H1 (cell line): Measurements from ENCODE around the gene CTNNA3. TPM values are rescaled to one million over a fixed set of nuclear protein-coding genes. Genes with fewer than 3 reads are reported as not detected.

Experiments
- CTCF ChIA-PET: fragments of 300-600 bp; sonication (Branson Sonifier 250); formaldehyde crosslinking; loops from one replicate; lab custom pipeline; 2021; ENCODE audit not compliant: partially characterized antibody; lab: Charles Lee
- POLR2A ChIA-PET: fragments of 300-600 bp; sonication (Branson Sonifier 250); formaldehyde crosslinking; loops from one replicate; lab custom pipeline; 2021; ENCODE audit warnings: inconsistent platforms; ENCODE audit not compliant: partially characterized antibody; lab: Charles Lee
- DNase-seq, 2 experiments: peaks; one replicate each; pipeline versions ENCODE4 v3.0.0 to v3.0.0-alpha.2; 2010 to 2022; ENCODE audit warnings: low spot score in 2 of 2, low read depth in 1 of 2, mixed read lengths in 1 of 2
- FAIRE-seq: peaks from 2 replicates; lab custom pipeline; 2011; peaks lifted over from hg19 to GRCh38; lab: Jason Lieb, UNC
- H2AFZ ChIP-seq: 2 replicates; pipeline ENCODE4 v1.8.1; 2012; ENCODE audit warnings: low read length, inconsistent platforms
- H2AK5ac ChIP-seq: 2 replicates; pipeline ENCODE4 v1.6.1; 2013; ENCODE audit warnings: low read depth, low read length
- H2BK120ac ChIP-seq: replicated peaks from 2 replicates; pipeline ENCODE3; 2013; ENCODE audit warnings: low read depth, low read length, inconsistent platforms
- H2BK12ac ChIP-seq: 2 replicates; pipeline ENCODE4 v1.6.1; 2013; ENCODE audit warnings: low read depth, low read length
- H2BK15ac ChIP-seq: 2 replicates; pipeline ENCODE4 v1.6.1; 2013; ENCODE audit warnings: low read length
- H2BK20ac ChIP-seq: 2 replicates; pipeline ENCODE4 v1.6.1; 2013; ENCODE audit warnings: low read length
- H2BK5ac ChIP-seq: 2 replicates; pipeline ENCODE4 v1.6.1; 2013; ENCODE audit warnings: low read depth, low read length
- H3K14ac ChIP-seq: 2 replicates; pipeline ENCODE4 v1.6.1; 2013; ENCODE audit warnings: inconsistent platforms; ENCODE audit not compliant: insufficient read length
- H3K18ac ChIP-seq: 2 replicates; pipeline ENCODE4 v1.6.1; 2013; ENCODE audit warnings: low read length; ENCODE audit errors: extremely low read depth
- H3K23ac ChIP-seq: 2 replicates; pipeline ENCODE4 v1.6.1; 2013; ENCODE audit warnings: inconsistent platforms; ENCODE audit not compliant: insufficient read length
- H3K23me2 ChIP-seq: 2 replicates; pipeline ENCODE4 v1.6.1; 2013; ENCODE audit warnings: low read depth, low read length
- H3K27ac ChIP-seq: 2 replicates; pipeline ENCODE4 v1.6.1; 2011; ENCODE audit warnings: low read depth, low read length, inconsistent platforms
- H3K27me3 ChIP-seq, 4 experiments: replicated peaks in 1 of 4; 1 replicate in 1 of 4; 2 replicates in 3 of 4; pipeline versions ENCODE4 v1.6.1 to v1.8.1; 2011 to 2013; ENCODE audit warnings: low read length in 3 of 4, mild to moderate bottlenecking in 3 of 4, inconsistent platforms in 2 of 4, mixed read lengths in 2 of 4, moderate library complexity in 1 of 4; ENCODE audit not compliant: control insufficient read depth in 3 of 4, insufficient read depth in 3 of 4; ENCODE audit errors: extremely low read depth in 1 of 4
- H3K36me3 ChIP-seq, 4 experiments: 2 replicates each; pipeline versions ENCODE4 v1.6.1 to v1.8.1; 2011 to 2013; ENCODE audit warnings: mild to moderate bottlenecking in 4 of 4, low read length in 3 of 4, moderate library complexity in 2 of 4, control low read depth in 1 of 4, inconsistent platforms in 1 of 4; ENCODE audit not compliant: insufficient read depth in 4 of 4, control insufficient read depth in 2 of 4
- H3K4ac ChIP-seq: replicated peaks from 2 replicates; pipeline ENCODE3; 2013; ENCODE audit warnings: low read length, low read depth, mixed read lengths, inconsistent platforms; ENCODE audit not compliant: insufficient read length
- H3K4me1 ChIP-seq, 4 experiments: replicated peaks in 1 of 4; 1 replicate in 1 of 4; 2 replicates in 3 of 4; pipeline versions ENCODE4 v1.6.1 to v1.8.1; 2011 to 2013; ENCODE audit warnings: low read length in 3 of 4, inconsistent platforms in 2 of 4, mixed read lengths in 1 of 4; ENCODE audit not compliant: insufficient read depth in 4 of 4, control insufficient read depth in 3 of 4
- H3K4me2 ChIP-seq, 2 experiments: 2 replicates each; pipeline versions ENCODE4 v1.6.1 to v1.8.1; 2011 to 2013; ENCODE audit warnings: low read depth in 2 of 2, low read length in 2 of 2, control low read depth in 1 of 2, inconsistent platforms in 1 of 2, mild to moderate bottlenecking in 1 of 2; ENCODE audit not compliant: insufficient read depth in 1 of 2
- H3K4me3 ChIP-seq, 4 experiments: fragments of 200-600, 300-600 bp in 1 of 4; sonication (generic), shearing (Covaris generic), sonication (Bioruptor Twin) in 1 of 4; 2 replicates each; pipeline versions ENCODE4 v1.5.1 to v1.8.1; 2011 to 2016; ENCODE audit warnings: low read length in 4 of 4, low read depth in 3 of 4, control low read depth in 2 of 4, inconsistent platforms in 2 of 4, mild to moderate bottlenecking in 2 of 4, mixed read lengths in 1 of 4, moderate library complexity in 1 of 4; ENCODE audit not compliant: insufficient read depth in 2 of 4; ENCODE audit errors: extremely low read depth in 1 of 4
- H3K56ac ChIP-seq: replicated peaks from 2 replicates; pipeline ENCODE3; 2013; ENCODE audit warnings: low read depth, mild to moderate bottlenecking, mixed read lengths, low read length, inconsistent platforms; ENCODE audit not compliant: insufficient read length
- H3K79me1 ChIP-seq: 2 replicates; pipeline ENCODE4 v1.6.1; 2013; ENCODE audit warnings: low read depth, low read length, control low read depth
- H3K79me2 ChIP-seq, 2 experiments: 2 replicates each; pipeline versions ENCODE4 v1.6.1 to v1.8.1; 2012 to 2013; ENCODE audit warnings: low read length in 2 of 2, mild to moderate bottlenecking in 2 of 2, inconsistent platforms in 1 of 2; ENCODE audit not compliant: insufficient read depth in 2 of 2, control insufficient read depth in 1 of 2
- H3K9ac ChIP-seq, 4 experiments: replicated peaks in 1 of 4; 1 replicate in 1 of 4; 2 replicates in 3 of 4; pipeline versions ENCODE4 v1.6.1 to v1.8.1; 2011 to 2013; ENCODE audit warnings: low read depth in 3 of 4, low read length in 3 of 4, control low read depth in 2 of 4, mild to moderate bottlenecking in 2 of 4, moderate library complexity in 2 of 4, inconsistent platforms in 1 of 4; ENCODE audit errors: extremely low read depth in 1 of 4
- H3K9me3 ChIP-seq, 2 experiments: 2 replicates each; pipeline versions ENCODE4 v1.6.1 to v1.8.1; 2012 to 2013; ENCODE audit warnings: mild to moderate bottlenecking in 2 of 2, moderate library complexity in 2 of 2, control low read depth in 1 of 2, inconsistent platforms in 1 of 2, low read depth in 1 of 2, low read length in 1 of 2, mixed read lengths in 1 of 2; ENCODE audit not compliant: insufficient read depth in 2 of 2
- H4K20me1 ChIP-seq, 2 experiments: replicated peaks in 1 of 2; 2 replicates each; pipeline versions ENCODE3 to v1.8.1; 2011 to 2013; ENCODE audit warnings: inconsistent platforms in 2 of 2, low read length in 2 of 2, mild to moderate bottlenecking in 1 of 2; ENCODE audit not compliant: insufficient read depth in 2 of 2, control insufficient read depth in 1 of 2
- H4K5ac ChIP-seq: 2 replicates; pipeline ENCODE4 v1.6.1; 2013; ENCODE audit warnings: low read length, low read depth, mixed read lengths, inconsistent platforms; ENCODE audit not compliant: insufficient read length
- H4K8ac ChIP-seq: 2 replicates; pipeline ENCODE4 v1.8.0; 2013; ENCODE audit warnings: mild to moderate bottlenecking, moderate library complexity, low read length, inconsistent platforms; ENCODE audit not compliant: insufficient read depth; ENCODE audit errors: extremely low read depth
- H4K91ac ChIP-seq: replicated peaks from 2 replicates; pipeline ENCODE3; 2013; ENCODE audit warnings: low read length, mixed read lengths, inconsistent platforms; ENCODE audit not compliant: insufficient read length
- ATF3 ChIP-seq: IDR thresholded peaks from 2 replicates; pipeline ENCODE4 v1.6.1; 2011; ENCODE audit warnings: low read depth, mild to moderate bottlenecking, low read length; ENCODE audit not compliant: insufficient read depth
- JUND ChIP-seq: IDR thresholded peaks from 2 replicates; pipeline ENCODE4 v1.6.1; 2011; ENCODE audit warnings: mild to moderate bottlenecking, improper control_type of control experiment, low read length
- SAP30 ChIP-seq: fragments of 300-600 bp; sonication (generic); IDR thresholded peaks from 2 replicates; pipeline ENCODE4 v1.7.1; 2012; ENCODE audit warnings: low read length, moderate library complexity, mild to moderate bottlenecking, inconsistent platforms; ENCODE audit not compliant: insufficient read depth, insufficient replicate concordance
- SP1 ChIP-seq: IDR thresholded peaks from 2 replicates; pipeline ENCODE4 v1.6.1; 2011; ENCODE audit warnings: low read depth, low read length
- WGBS, 2 experiments: shearing (Covaris generic) in 1 of 2; methylation state at CpG; one replicate each; pipeline versions ENCODE4 v1.1.6 to v1.1.7; 2013 to 2015; ENCODE audit warnings: low lambda C conversion rate in 2 of 2, mixed read lengths in 2 of 2, inconsistent platforms in 1 of 2, low coverage in 1 of 2, missing lambda C conversion rate in 1 of 2; ENCODE audit not compliant: insufficient replicate concordance in 2 of 2, insufficient coverage in 1 of 2, insufficient read length in 1 of 2; ENCODE audit errors: extremely low coverage in 1 of 2, missing lambda C conversion rate in 1 of 2; 5-methylcytosine and 5-hydroxymethylcytosine counted together
- polyA plus RNA-seq, 7 experiments: library from polyadenylated mRNA; depleted of rRNA in 3 of 7; stranded (reverse) in 5 of 7; unstranded in 2 of 7; fragments of >200 nt in 5 of 7; fragments of 200-250 nt in 2 of 7; gene quantifications; 1 replicate in 5 of 7; 2 replicates in 1 of 7; 4 replicates in 1 of 7; pipeline versions ENCODE4 v1.2.1 to v1.2.3, GENCODE V29; 2011 to 2013; ENCODE audit warnings: missing spikeins in 2 of 7, mixed read lengths in 2 of 7
- total RNA-seq: library from RNA; stranded (reverse); fragmentation: NEBNext Ultra II Directional; extraction: Animal tissue kit (Norgen Biotek cat#: 25700); gene quantifications from 2 replicates; pipeline ENCODE4 v1.2.1, GENCODE V29; 2021

Gene CTNNA3
- total and polyA plus RNA-seq, 2 of the 8 experiments (the other 6 are each of a cell fraction or from before 2014, with no cell fraction given) = 1.3 to 1.5 TPM

GRCh38 chr10:67550046-67550445 is 145.9 kb downstream of the CTNNA3 start:
- Histone ChIP-seq H3K4me3 (no peak overlapping the region), H3K79me2 (no peaks in the 10 kb centered on the region), H3K56ac (no peak overlapping the region), H3K27ac (no peak overlapping the region), H4K5ac (no peak overlapping the region), H3K23ac (no peak overlapping the region), H3K27me3 (no peaks in the 10 kb centered on the region), H4K8ac (no peak overlapping the region), H2AK5ac (no peak overlapping the region), H2BK15ac (no peak overlapping the region), H3K23me2 (no peaks in the 10 kb centered on the region), H3K36me3 (no peaks in the 10 kb centered on the region), H2BK120ac (no peak overlapping the region), H3K79me1 (no peaks in the 10 kb centered on the region), H4K20me1 (no peaks in the 10 kb centered on the region), H3K4me2 (no peak overlapping the region), H2AFZ (no peak overlapping the region), H3K4ac (no peak overlapping the region), H2BK12ac (no peak overlapping the region), H3K18ac (no peak overlapping the region), H2BK20ac (no peak overlapping the region), H3K14ac (no peak overlapping the region), H3K9me3 (no peaks in the 10 kb centered on the region), H2BK5ac (no peak overlapping the region), H3K4me1 (no peaks in the 10 kb centered on the region), H4K91ac (no peak overlapping the region), H3K9ac (no peak overlapping the region)
- FAIRE-seq = no peak
- no peak for DNase-seq
- POLR2A ChIA-PET = no interaction called here
- 100% methylated on average over 2 of the region's 2 CpGs; no CpG with 5 or more reads in 1 of the 2 experiments for WGBS, 2 experiments
- CTCF ChIA-PET = no interaction called here
- TF ChIP-seq JUND = no peak
- TF ChIP-seq SAP30 = no peak
- TF ChIP-seq ATF3 = no peak
- no peak for TF ChIP-seq SP1
